ENCODE measurements around the gene SREBF2.

DNA sequence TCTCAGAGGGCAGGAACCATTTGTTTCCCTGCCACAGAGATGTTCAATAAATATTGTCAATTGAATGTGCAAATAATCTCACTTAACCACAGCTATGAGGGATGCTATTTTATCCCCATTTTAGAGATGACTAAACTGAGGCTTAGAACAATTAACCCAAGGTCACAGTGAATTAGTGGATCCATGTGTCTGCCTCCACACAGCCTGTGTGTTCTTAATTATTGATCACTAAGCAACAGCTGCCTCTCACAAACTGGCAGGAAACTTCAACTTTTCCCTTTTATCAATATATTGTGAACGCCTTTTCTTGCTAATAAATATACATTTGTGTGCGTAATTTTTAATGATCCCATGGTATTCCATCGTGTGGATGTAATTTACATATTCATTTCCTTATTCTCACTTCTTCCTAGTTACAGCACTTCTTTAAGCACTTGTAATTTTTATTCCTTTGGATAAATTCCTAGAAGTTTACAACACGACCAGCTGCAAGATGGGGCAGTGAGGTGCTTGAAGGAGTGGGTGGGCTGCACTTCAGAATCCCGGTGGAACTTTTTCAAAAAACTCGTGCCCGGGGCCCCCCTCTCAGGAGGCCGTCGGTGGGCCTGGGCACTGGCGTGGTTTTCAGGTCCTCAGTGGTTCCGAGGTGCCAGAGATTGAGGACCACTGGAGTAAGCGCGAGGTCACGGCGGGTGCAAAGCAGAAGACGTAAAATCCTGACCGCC, 915 bp upstream of the SREBF2 start:
- TF ChIP-seq CTCF (IDR thresholded peaks at IDR 0.05) (no peak), POLR2A (IDR thresholded peaks at IDR 0.05) (no peak), POLR2AphosphoS5 (IDR thresholded peaks at IDR 0.05) (no peak)
